Memory B cell (primary cell): ENCODE data around the gene NUP210L.

Experiments
- ATAC-seq: fragments of 150-1000 bp; cut with Tn5 transposase; 2 replicates; pipeline ENCODE4 v1.10.0; 2021; ENCODE audit warnings: low read depth, mild to moderate bottlenecking, moderate library complexity
- DNase-seq, 2 donors: peaks; one replicate each; pipeline ENCODE4 v3.0.0; 2022; ENCODE audit warnings: low spot score in 2 of 2
- H3K27ac Mint-ChIP-seq: one replicate; pipeline ENCODE4 v1.8.0; 2022; ENCODE audit warnings: mild to moderate bottlenecking, moderate library complexity, mixed read lengths
- H3K27me3 Mint-ChIP-seq: one replicate; pipeline ENCODE4 v1.8.0; 2022; ENCODE audit warnings: mixed read lengths
- H3K36me3 Mint-ChIP-seq: one replicate; pipeline ENCODE4 v1.8.0; 2022; ENCODE audit warnings: mild to moderate bottlenecking, mixed read lengths
- H3K4me1 Mint-ChIP-seq: one replicate; pipeline ENCODE4 v1.8.0; 2022; ENCODE audit warnings: mixed read lengths
- H3K4me3 Mint-ChIP-seq: one replicate; pipeline ENCODE4 v1.8.0; 2022; ENCODE audit warnings: mild to moderate bottlenecking, moderate library complexity, mixed read lengths
- H3K9me3 Mint-ChIP-seq: one replicate; pipeline ENCODE4 v1.8.0; 2022; ENCODE audit warnings: mixed read lengths

NUP210L gene

GRCh38 chr1:153953859-153954365 lies 201.0 kb downstream of the NUP210L start:
- Mint-ChIP-seq H3K4me3 (no peak overlapping the region), H3K27me3 (no peaks in the 10 kb centered on the region), H3K27ac (peak overlapping the region; percentile 80), H3K4me1 (peaks cover 46% of the 10 kb centered on the region), H3K36me3 (peaks cover 38% of the 10 kb centered on the region), H3K9me3 (no peaks in the 10 kb centered on the region)
- no peak for DNase-seq
- no peak for ATAC-seq

GRCh38 chr1:153951801-153952200 lies 203.1 kb downstream of the NUP210L start:
- Mint-ChIP-seq H3K27me3 (no peaks in the 10 kb centered on the region), H3K4me3 (no peak overlapping the region), H3K9me3 (no peaks in the 10 kb centered on the region), H3K27ac (no peak overlapping the region), H3K4me1 (peaks cover 46% of the 10 kb centered on the region), H3K36me3 (peaks cover 42% of the 10 kb centered on the region)
- DNase-seq (no peak), ATAC-seq (no peak)

- no peak for ATAC-seq
- no peak for DNase-seq
- Mint-ChIP-seq H3K4me1 (peaks cover 42% of the 10 kb centered on the region), H3K9me3 (no peaks in the 10 kb centered on the region), H3K27ac (peak overlapping the region; percentile 56), H3K4me3 (no peak overlapping the region), H3K36me3 (peaks cover 42% of the 10 kb centered on the region), H3K27me3 (no peaks in the 10 kb centered on the region)
Observed at GRCh38 chr1:153951183-153951582, 203.7 kb downstream of the NUP210L start.

- Mint-ChIP-seq H3K27me3 (no peaks in the 10 kb centered on the region), H3K9me3 (no peaks in the 10 kb centered on the region), H3K4me1 (peaks cover 44% of the 10 kb centered on the region), H3K4me3 (peak within 1 kb of the TSS; percentile 97), H3K27ac (peak within 1 kb of the TSS; percentile 98), H3K36me3 (peaks cover 35% of the 10 kb centered on the region)
- DNase-seq: peak; percentile 73 to 77
- ATAC-seq: peak; percentile 42
Observed at GRCh38 chr1:153946622-153947241, 208.1 kb downstream of the NUP210L start, which contains the start of gene DENND4B. TSS of gene DENND4B (minus strand) at chr1:153946718. CDS start at chr1:153944374, 2,344 bp downstream.

- H3K4me1 Mint-ChIP-seq: peaks cover 40% of the 10 kb centered on the region
- peaks cover 29% of the 10 kb centered on the region for H3K36me3 Mint-ChIP-seq
- H3K27me3 Mint-ChIP-seq: no peaks in the 10 kb centered on the region
Observed at GRCh38 chr1:153945795-153946621, 208.9 kb downstream of the NUP210L start.

GRCh38 chr1:153945131-153945794 lies 209.6 kb downstream of the NUP210L start:
- no peaks in the 10 kb centered on the region for H3K9me3 Mint-ChIP-seq
- H3K27me3 Mint-ChIP-seq: no peaks in the 10 kb centered on the region
- peak; percentile 69 to 79 for DNase-seq
- peaks cover 38% of the 10 kb centered on the region for H3K4me1 Mint-ChIP-seq
- H3K4me3 Mint-ChIP-seq: peak overlapping the region; percentile 97
- peak overlapping the region; percentile 98 for H3K27ac Mint-ChIP-seq
- peak; percentile 55 for ATAC-seq
- peaks cover 26% of the 10 kb centered on the region for H3K36me3 Mint-ChIP-seq

More at GRCh38 chr1:153945795-153946621, 208.9 kb downstream of the NUP210L start:
- DNase-seq: peak; percentile 90 to 95
- peak; percentile 74 for ATAC-seq
- no peaks in the 10 kb centered on the region for H3K9me3 Mint-ChIP-seq
- peak overlapping the region; percentile 98 for H3K27ac Mint-ChIP-seq
- peak overlapping the region; percentile 97 for H3K4me3 Mint-ChIP-seq

- no peak for DNase-seq
- H3K4me1 Mint-ChIP-seq: peaks cover 38% of the 10 kb centered on the region
- H3K4me3 Mint-ChIP-seq: peak overlapping the region; percentile 97
- H3K27me3 Mint-ChIP-seq: no peaks in the 10 kb centered on the region
- no peaks in the 10 kb centered on the region for H3K9me3 Mint-ChIP-seq
- H3K36me3 Mint-ChIP-seq: peaks cover 27% of the 10 kb centered on the region
- ATAC-seq: no peak
- peak overlapping the region; percentile 98 for H3K27ac Mint-ChIP-seq
Observed at GRCh38 chr1:153944827-153945117, 210.1 kb downstream of the NUP210L start.

GRCh38 chr1:153944005-153944826 lies 210.7 kb downstream of the NUP210L start:
- ATAC-seq: no peak
- no peaks in the 10 kb centered on the region for H3K27me3 Mint-ChIP-seq
- no peak for DNase-seq
- H3K4me1 Mint-ChIP-seq: peaks cover 39% of the 10 kb centered on the region
- H3K27ac Mint-ChIP-seq: peak overlapping the region; percentile 98
- H3K4me3 Mint-ChIP-seq: peak overlapping the region; percentile 97
- no peaks in the 10 kb centered on the region for H3K9me3 Mint-ChIP-seq
- peaks cover 30% of the 10 kb centered on the region for H3K36me3 Mint-ChIP-seq

- Mint-ChIP-seq H3K36me3 (peaks cover 27% of the 10 kb centered on the region), H3K4me1 (peaks cover 37% of the 10 kb centered on the region), H3K27me3 (no peaks in the 10 kb centered on the region), H3K4me3 (peak overlapping the region; percentile 14), H3K27ac (peak overlapping the region; percentile 84), H3K9me3 (no peaks in the 10 kb centered on the region)
- ATAC-seq (no peak), DNase-seq (no peak)
Observed at GRCh38 chr1:153942766-153943549, 211.9 kb downstream of the NUP210L start.
